HFF-Myc (cell line): ENCODE data around the gene GET4.

Experiments used
- DNase-seq: peaks from one replicate; pipeline ENCODE4 v3.0.0-alpha.2; 2011; ENCODE audit warnings: low read depth; ENCODE audit errors: extremely low read depth
- H3K4me3 ChIP-seq: replicated peaks from 2 replicates; pipeline ENCODE4 v1.5.1; 2011; ENCODE audit warnings: low read depth, mild to moderate bottlenecking, control low read depth, low read length
- TF ChIP-seq, protein P1 (sequence below): IDR thresholded peaks from 2 replicates; pipeline ENCODE4 v1.5.1; 2012; ENCODE audit warnings: mild to moderate bottlenecking, low read depth, low read length, control low read depth; ENCODE audit errors: missing control alignments

GET4 gene

DNA sequence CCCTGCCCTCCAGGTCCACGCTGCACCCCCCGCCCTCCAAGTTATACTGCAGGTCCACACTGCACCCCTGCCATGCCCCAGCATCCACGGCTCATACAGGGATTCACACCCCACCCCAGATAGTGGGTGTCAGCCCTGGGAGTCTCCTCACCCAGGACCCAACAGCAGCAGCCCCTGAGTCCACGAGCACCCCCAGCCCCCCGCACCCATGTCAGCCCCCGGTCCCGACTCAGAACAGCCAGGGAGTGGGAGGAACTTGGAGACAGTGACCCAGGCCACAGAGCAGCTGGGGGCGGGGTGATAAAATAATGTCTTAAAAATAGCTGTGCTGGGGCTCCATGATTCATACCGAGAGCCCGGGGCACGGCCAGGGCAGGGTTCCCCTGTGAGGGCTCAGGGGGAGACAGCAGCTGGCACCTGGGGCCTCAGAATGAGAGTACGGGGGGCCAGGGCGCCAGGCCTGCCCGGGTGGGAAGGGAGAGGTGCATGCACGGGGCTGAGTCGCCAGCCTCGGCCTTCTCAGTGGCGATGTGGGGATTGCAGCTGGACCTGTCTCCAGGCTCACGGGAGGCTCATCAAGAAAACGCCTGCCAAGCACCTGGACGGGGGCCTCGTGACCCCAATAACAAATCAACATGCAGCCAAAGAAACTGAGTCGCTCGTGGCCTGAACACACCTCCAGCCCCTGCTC is 48.3 kb downstream of the GET4 start:
- no peak for DNase-seq
- no peak overlapping the region for H3K4me3 ChIP-seq
- TF ChIP-seq, protein P1, sequence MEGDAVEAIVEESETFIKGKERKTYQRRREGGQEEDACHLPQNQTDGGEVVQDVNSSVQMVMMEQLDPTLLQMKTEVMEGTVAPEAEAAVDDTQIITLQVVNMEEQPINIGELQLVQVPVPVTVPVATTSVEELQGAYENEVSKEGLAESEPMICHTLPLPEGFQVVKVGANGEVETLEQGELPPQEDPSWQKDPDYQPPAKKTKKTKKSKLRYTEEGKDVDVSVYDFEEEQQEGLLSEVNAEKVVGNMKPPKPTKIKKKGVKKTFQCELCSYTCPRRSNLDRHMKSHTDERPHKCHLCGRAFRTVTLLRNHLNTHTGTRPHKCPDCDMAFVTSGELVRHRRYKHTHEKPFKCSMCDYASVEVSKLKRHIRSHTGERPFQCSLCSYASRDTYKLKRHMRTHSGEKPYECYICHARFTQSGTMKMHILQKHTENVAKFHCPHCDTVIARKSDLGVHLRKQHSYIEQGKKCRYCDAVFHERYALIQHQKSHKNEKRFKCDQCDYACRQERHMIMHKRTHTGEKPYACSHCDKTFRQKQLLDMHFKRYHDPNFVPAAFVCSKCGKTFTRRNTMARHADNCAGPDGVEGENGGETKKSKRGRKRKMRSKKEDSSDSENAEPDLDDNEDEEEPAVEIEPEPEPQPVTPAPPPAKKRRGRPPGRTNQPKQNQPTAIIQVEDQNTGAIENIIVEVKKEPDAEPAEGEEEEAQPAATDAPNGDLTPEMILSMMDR, result no peak

DNA sequence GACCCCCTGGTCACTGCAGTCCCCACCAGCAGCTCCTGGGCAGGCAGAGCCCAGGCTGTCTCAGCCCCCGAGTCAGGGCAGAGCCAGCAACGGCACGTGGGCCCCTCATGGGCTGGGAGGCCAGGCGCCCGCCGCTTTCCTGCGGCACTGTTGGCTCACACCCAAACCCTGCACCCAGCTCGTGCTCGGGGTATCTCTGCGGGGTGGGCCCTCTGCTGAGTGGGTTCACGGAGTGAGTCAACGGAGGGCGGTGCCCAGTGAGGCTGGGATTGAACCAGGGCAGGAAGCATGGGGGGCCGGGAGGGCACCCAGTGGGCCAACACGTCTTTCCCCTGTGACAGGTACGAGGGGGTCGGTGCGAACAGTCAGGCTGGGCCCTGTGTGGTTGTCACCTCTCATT is 49.2 kb downstream of the GET4 start:
- TF ChIP-seq, protein P1, result no peak
- no peak for DNase-seq
- H3K4me3 ChIP-seq, result no peak overlapping the region

DNA sequence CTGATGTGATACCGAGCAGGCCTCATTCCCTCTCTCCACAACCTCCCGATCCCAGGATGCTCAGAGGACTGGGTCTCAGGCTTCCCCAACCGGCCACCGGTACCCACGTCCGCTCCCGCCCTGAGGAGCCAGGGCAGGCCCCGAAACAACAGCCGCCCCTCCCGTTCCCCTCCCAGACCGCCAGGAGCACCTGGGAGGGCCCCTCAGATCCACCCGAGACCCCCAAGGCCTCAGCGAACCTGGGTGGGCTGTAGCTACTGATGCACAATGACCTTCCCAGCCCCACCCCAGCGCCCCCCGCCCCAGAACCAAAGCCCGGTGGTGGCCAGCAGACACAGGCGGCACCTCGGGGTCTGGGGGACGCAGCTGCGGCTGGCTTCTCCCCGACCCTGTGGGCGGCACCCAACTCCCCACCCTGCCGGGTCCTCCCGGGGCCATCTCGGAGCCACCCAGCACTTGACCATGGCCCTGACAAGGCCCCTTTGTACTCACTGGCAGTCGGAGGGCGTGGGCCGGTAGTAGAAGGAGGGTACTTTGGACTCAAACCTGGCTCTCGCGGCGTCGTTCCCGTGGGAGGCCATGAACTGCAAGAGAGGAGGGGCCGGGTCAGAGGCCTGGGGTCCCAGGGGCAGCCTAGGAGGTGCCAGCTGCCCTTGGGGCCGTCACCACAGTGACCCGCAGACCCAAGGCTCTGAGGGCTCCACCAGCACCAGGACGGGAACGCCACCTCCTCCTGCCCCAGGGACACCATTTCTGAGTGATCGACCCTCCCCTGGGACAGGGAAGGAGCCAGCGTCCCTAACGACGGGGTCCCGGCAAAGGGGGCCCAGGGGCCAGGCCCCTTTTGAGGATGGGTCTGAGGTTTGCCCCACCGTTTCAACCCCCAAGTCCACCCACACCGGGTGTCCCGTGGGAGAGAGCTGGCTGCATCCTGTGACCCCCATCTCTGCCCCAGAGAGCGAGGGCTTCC is 50.0 kb downstream of the GET4 start:
- no peak overlapping the region for H3K4me3 ChIP-seq
- no peak for DNase-seq
- TF ChIP-seq, protein P1, result no peak

DNA sequence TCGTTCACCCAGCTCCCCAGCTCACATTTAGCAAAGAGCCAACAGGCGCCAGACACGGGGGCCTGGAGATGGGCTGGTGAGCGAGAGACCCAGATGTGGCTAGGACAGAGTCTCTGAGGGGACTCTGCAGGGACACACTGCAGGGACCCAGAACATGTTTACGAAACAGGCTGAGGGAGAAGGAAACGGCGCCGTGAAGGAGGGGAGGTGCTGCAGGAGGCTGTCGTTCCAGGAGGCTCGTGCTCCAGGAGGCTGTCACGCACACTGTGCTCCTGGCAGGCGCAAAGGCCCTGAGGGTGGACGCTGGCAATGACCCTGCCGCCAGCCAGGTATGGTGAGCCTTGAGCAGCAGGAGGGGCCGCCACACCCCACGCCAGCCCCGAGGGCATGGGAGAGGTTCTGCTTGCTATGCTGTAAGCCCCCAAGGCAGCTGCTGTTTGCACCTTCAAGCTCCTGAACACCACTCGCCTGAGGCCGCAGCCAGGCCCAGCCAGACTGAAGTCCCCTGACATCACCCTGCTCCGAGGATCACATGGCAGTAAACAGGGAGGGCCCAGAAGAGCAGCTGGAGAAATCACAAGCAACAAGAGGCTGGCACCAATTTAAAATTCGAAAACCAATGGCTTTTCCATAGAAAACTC is 50.8 kb downstream of the GET4 start:
- no peak overlapping the region for H3K4me3 ChIP-seq
- no peak for DNase-seq
- TF ChIP-seq, protein P1, result no peak

DNA sequence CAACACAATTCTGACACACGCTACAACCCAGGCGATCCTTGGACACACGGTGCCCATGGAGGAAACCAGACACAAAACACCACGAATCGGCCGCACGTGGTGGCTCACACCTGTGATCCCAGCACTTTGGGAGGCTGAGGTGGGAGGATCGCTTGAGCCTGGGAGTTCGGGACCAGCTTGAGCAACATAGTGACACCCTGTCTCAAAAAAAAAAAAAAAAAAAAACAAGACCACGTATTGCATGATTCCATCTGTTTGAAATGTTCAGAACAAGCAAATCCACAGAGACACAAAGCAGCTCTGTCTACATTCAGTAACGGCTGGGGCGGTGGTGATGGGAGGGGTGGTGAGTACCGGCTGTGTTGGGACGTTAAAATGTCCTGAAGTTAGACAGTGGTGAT is 53.0 kb downstream of the GET4 start:
- TF ChIP-seq, protein P1, result no peak
- no peak overlapping the region for H3K4me3 ChIP-seq
- no peak for DNase-seq

DNA sequence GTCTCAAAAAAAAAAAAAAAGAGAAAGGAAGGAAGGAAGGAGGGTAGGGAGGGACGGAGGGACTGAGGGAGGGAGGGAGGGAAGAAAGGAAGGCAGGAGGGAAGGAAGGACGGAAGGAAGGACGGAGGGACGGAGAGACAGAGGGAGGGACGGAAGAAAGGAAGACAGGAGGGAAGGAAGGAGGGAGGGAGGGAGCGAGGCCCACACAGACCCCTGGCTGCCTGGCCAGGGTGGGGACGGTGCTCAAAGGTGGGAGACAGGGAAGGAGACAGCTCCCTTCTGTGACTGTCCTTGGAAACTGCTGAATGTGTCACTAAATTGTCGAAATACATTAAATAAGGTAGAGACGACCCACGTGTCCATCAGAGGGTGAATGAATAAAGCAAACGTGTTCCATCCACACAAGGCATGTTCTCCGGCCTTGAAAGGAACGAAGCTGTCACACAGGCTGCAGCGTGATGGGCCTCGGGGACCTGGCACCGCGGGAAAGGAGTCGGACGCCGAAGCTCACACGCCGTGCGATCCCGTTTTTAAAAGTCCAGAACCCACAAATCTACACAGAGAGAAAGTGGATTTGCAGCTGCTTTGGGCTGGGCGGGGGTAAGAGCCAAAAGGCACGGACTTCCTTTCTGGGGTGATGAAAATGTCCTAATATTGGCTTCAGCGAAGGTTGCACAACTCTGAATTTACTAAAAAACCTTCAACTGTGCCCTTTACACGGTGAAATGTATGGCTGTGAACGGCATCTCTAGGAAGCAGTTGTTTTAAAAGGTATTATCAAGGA is 54.8 kb downstream of the GET4 start:
- no peak overlapping the region for H3K4me3 ChIP-seq
- TF ChIP-seq, protein P1, result no peak
- no peak for DNase-seq
